GM10248 (cell line): ENCODE results near the gene TOMM7.
"Not testable (repeated sequence)": the region's sequence is repeated elsewhere in the genome, so short reads cannot be mapped to it uniquely, and the experiment has no call there.

Source experiments
- CTCF ChIA-PET: fragments of 300-600 bp; sonication (Branson Sonifier 250); formaldehyde crosslinking; extraction: SDS; loops from one replicate; lab custom pipeline; 2021; ENCODE audit warnings: antibody characterized with exemption; lab: Yijun Ruan, JAX
- POLR2A ChIA-PET: fragments of 350-650 bp; sonication (Branson Sonifier 250); formaldehyde crosslinking; extraction: SDS; loops from one replicate; lab custom pipeline; 2020; ENCODE audit warnings: antibody characterized with exemption; lab: Yijun Ruan, JAX
- DNase-seq: peaks from one replicate; pipeline ENCODE4 v3.0.0; 2012; ENCODE audit errors: extremely low spot score
- CTCF ChIP-seq: IDR thresholded peaks from 2 replicates; pipeline ENCODE4 v1.5.1; 2012; ENCODE audit warnings: mild to moderate bottlenecking, low read depth; ENCODE audit errors: extremely low read depth, missing control alignments, control extremely low read depth

Gene TOMM7

GRCh38 chr7:22854158-22855048, 31.8 kb upstream of the TOMM7 start:
- DNase-seq: peak; percentile 96
- ChIA-PET POLR2A (interaction anchor here (0.9 kb wide), 1 partner anchor 18 kb away, joined by 3 read pairs; no protein-coding TSS in a partner anchor), CTCF (interaction anchor here (1.0 to 3.6 kb wide), 6 partner anchors 12 to 200 kb away, joined by 3 to 18 read pairs (median 4); no protein-coding TSS in a partner anchor)
- no peak for TF ChIP-seq CTCF

- TF ChIP-seq CTCF: peak; percentile 46
- ChIA-PET POLR2A (no interaction called here), CTCF (interaction anchor here (0.6 to 6.2 kb wide), 5 partner anchors 13 to 201 kb away, joined by 3 to 40 read pairs (median 3); no protein-coding TSS in a partner anchor)
- DNase-seq: no peak
Measured at GRCh38 chr7:22853674-22854157, 31.1 kb upstream of the TOMM7 start.

GRCh38 chr7:22853138-22853537, 30.5 kb upstream of the TOMM7 start:
- no peak for DNase-seq
- CTCF ChIA-PET: interaction anchor here (0.6 to 6.2 kb wide), 6 partner anchors 13 to 206 kb away, joined by 3 to 40 read pairs (median 3); no protein-coding TSS in a partner anchor
- POLR2A ChIA-PET: no interaction called here
- TF ChIP-seq CTCF: no peak

DNA sequence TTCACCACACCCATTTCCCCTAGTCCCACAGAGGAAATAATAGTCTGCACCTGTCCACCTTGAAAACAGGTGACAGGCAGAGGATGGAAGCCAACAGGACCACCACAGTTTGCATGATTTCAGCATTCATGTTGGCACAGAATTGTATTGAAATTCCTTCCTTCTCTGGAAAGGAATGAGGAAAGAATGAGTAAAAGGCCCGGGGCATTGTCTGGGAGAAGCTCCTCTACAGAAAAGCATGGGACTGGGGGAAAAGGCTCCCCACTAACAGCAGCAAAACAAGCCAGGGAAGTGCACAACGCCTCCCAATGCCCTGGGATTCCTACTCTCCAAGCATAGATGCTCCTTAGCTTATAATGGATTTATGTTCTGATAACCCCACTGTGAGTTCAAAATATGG, 28.5 kb upstream of the TOMM7 start:
- POLR2A ChIA-PET: no interaction called here
- no peak for TF ChIP-seq CTCF
- DNase-seq: no peak
- CTCF ChIA-PET: interaction anchor here (2.3 to 6.2 kb wide), 2 partner anchors 10 to 204 kb away, joined by 9 to 40 read pairs; no protein-coding TSS in a partner anchor

DNA sequence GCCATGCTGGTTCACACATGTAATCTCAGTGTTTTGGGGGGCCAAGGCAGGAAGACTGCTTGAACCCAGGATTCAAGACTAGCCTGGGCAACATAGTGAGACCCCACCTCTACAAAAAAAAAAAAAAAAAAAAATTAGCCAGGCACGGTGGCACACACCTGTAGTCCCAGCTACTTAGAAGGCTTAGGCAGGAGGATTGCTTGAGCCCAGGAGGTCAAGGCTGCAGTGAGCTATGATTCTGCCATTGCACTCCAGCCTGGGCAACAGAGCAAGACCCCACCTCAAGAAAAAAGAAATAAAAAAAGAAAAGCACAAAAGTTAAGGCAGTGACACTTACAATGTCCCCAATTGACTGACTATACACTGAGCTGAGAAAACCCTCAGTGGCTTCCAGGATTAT, 27.7 kb upstream of the TOMM7 start:
- DNase-seq, POLR2A ChIA-PET: not testable (repeated sequence)
- CTCF ChIA-PET: interaction anchor here (1.0 to 6.2 kb wide), 3 partner anchors 10 to 204 kb away, joined by 3 to 40 read pairs (median 9); no protein-coding TSS in a partner anchor

- DNase-seq: no peak
- CTCF ChIA-PET: interaction anchor here (1.0 to 6.2 kb wide), 3 partner anchors 11 to 205 kb away, joined by 3 to 40 read pairs (median 9); no protein-coding TSS in a partner anchor
- POLR2A ChIA-PET: no interaction called here
- TF ChIP-seq CTCF: no peak
Measured at GRCh38 chr7:22849662-22850061, 27.0 kb upstream of the TOMM7 start.

- CTCF ChIA-PET: interaction anchor here (2.3 to 6.2 kb wide), 2 partner anchors 12 to 205 kb away, joined by 9 to 40 read pairs; no protein-coding TSS in a partner anchor
- POLR2A ChIA-PET: no interaction called here
- TF ChIP-seq CTCF: no peak
- DNase-seq: no peak
Measured at GRCh38 chr7:22849172-22849571, 26.5 kb upstream of the TOMM7 start.
